Thoracic aorta (tissue), 2 donors: Measurements from ENCODE around the gene FCAR. TPM values are rescaled to one million over a fixed set of nuclear protein-coding genes. Genes with fewer than 3 reads are reported as not detected.
"Not testable (repeated sequence)": the region's sequence is repeated elsewhere in the genome, so short reads cannot be mapped to it uniquely, and the experiment has no call there.

Source experiments
- ATAC-seq: fragments of 150-250 bp; one replicate; pipeline ENCODE4 v1.8.0; 2017; ENCODE audit warnings: low read depth; ENCODE audit not compliant: insufficient number of reproducible peaks, low FRiP score
- DNase-seq: peaks from one replicate; pipeline ENCODE4 v3.0.0-alpha.2; 2020; ENCODE audit warnings: low spot score
- H3K27ac ChIP-seq, 2 donors: fragments of 200-600 bp; sonication (generic); 1 replicate in 1 of 2; 2 replicates in 1 of 2; pipeline ENCODE4 v1.5.1; 2016; ENCODE audit warnings: mild to moderate bottlenecking in 2 of 2, moderate library complexity in 2 of 2
- H3K27me3 ChIP-seq: fragments of 200-600 bp; sonication (generic); replicated peaks from 2 replicates; pipeline ENCODE4 v1.6.0; 2016; ENCODE audit warnings: mild to moderate bottlenecking; ENCODE audit not compliant: insufficient read depth
- H3K36me3 ChIP-seq: fragments of 200-600 bp; sonication (generic); one replicate; pipeline ENCODE4 v1.5.1; 2016
- H3K4me1 ChIP-seq, 2 donors: fragments of 200-600 bp; sonication (generic); 1 replicate in 1 of 2; 2 replicates in 1 of 2; pipeline versions ENCODE4 v1.5.1 to v1.6.0; 2016; ENCODE audit warnings: low read depth in 2 of 2, mild to moderate bottlenecking in 1 of 2; ENCODE audit not compliant: control insufficient read depth in 1 of 2
- H3K4me3 ChIP-seq: fragments of 200-600 bp; sonication (generic); 2 replicates; pipeline ENCODE4 v1.5.1; 2016; ENCODE audit warnings: mild to moderate bottlenecking
- H3K9me3 ChIP-seq: fragments of 200-600 bp; sonication (generic); 2 replicates; pipeline ENCODE4 v1.5.1; 2016
- total RNA-seq, 2 donors: library from RNA; depleted of rRNA; stranded (reverse); fragments of >200 nt; gene quantifications; one replicate each; pipeline versions ENCODE4 v1.1.0 to v1.2.3, GENCODE V29; 2016
- TF ChIP-seq, protein P1 (sequence below): fragments of 200-600 bp; sonication (generic); IDR thresholded peaks from one replicate; pipeline ENCODE4 v1.5.1; 2019; ENCODE audit warnings: antibody characterized with exemption

FCAR gene
- total RNA-seq, 2 donors from 2014 or later = 0.68 to 7.1 TPM

DNA sequence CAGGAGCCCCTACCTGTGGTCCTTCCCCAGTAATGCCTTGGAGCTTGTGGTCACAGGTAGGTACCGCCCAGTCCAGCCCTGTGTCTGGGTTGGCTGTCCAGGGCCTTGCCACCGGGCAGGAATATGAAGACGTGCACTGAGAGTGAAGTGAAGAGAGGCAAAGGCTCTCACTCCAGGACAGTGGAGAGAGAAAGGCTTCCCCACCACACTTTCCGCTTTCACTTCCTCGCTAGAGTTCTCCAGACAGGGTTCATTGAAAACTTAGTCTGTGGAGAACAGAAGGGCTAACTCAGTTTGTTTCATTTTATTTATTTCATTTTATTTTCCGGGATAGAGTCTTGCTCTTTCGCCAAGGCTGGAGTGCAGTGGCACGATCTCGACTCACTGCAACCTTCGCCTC lies 14.2 kb downstream of the FCAR start:
- Histone ChIP-seq H3K4me3 (no peak overlapping the region), H3K27me3 (no peaks in the 10 kb centered on the region), H3K4me1 (no peaks in the 10 kb centered on the region), H3K36me3 (no peaks in the 10 kb centered on the region), H3K27ac (no peak overlapping the region), H3K9me3 (no peaks in the 10 kb centered on the region)
- DNase-seq (no peak), ATAC-seq (no peak)
- TF ChIP-seq, protein P1, sequence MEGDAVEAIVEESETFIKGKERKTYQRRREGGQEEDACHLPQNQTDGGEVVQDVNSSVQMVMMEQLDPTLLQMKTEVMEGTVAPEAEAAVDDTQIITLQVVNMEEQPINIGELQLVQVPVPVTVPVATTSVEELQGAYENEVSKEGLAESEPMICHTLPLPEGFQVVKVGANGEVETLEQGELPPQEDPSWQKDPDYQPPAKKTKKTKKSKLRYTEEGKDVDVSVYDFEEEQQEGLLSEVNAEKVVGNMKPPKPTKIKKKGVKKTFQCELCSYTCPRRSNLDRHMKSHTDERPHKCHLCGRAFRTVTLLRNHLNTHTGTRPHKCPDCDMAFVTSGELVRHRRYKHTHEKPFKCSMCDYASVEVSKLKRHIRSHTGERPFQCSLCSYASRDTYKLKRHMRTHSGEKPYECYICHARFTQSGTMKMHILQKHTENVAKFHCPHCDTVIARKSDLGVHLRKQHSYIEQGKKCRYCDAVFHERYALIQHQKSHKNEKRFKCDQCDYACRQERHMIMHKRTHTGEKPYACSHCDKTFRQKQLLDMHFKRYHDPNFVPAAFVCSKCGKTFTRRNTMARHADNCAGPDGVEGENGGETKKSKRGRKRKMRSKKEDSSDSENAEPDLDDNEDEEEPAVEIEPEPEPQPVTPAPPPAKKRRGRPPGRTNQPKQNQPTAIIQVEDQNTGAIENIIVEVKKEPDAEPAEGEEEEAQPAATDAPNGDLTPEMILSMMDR = no peak

DNA sequence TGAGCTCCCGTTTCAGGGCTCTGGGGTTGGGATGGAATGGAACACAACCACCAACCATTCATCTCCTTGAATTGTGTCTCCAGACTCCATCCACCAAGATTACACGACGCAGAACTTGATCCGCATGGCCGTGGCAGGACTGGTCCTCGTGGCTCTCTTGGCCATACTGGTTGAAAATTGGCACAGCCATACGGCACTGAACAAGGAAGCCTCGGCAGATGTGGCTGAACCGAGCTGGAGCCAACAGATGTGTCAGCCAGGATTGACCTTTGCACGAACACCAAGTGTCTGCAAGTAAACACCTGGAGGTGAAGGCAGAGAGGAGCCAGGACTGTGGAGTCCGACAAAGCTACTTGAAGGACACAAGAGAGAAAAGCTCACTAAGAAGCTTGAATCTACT lies 15.5 kb downstream of the FCAR start:
- no peaks in the 10 kb centered on the region for H3K4me1 ChIP-seq
- no peaks in the 10 kb centered on the region for H3K27me3 ChIP-seq
- DNase-seq (no peak), ATAC-seq (no peak)
- H3K36me3 ChIP-seq = no peaks in the 10 kb centered on the region
- no peaks in the 10 kb centered on the region for H3K9me3 ChIP-seq
- H3K27ac ChIP-seq = no peak overlapping the region
- TF ChIP-seq, protein P1 = no peak
- no peak overlapping the region for H3K4me3 ChIP-seq

DNA sequence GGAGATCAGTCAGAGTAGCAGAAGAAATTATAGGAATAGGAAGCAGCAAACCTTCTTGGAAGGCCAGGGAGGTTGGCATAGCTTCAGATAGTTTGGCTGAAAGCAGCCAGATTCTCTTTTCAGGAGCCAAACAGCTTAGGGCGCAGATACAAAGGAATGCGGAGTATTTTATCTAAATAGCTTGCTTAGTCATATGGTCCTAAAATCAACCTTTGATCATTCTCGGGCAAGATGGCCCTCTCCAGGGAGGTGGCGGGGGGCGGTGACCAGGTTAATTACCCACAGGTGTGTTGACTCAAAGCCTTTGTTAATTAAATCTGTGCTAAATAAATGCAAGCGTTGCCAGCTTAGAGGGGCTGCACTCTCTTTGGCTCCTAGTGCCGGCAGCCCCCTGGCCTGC lies 19.4 kb downstream of the FCAR start:
- Histone ChIP-seq H3K4me3 (no peak overlapping the region), H3K27me3 (no peaks in the 10 kb centered on the region), H3K4me1 (no peaks in the 10 kb centered on the region), H3K27ac (no peak overlapping the region), H3K9me3 (no peaks in the 10 kb centered on the region), H3K36me3 (no peaks in the 10 kb centered on the region)
- DNase-seq (no peak), ATAC-seq (no peak)
- TF ChIP-seq, protein P1 = no peak

DNA sequence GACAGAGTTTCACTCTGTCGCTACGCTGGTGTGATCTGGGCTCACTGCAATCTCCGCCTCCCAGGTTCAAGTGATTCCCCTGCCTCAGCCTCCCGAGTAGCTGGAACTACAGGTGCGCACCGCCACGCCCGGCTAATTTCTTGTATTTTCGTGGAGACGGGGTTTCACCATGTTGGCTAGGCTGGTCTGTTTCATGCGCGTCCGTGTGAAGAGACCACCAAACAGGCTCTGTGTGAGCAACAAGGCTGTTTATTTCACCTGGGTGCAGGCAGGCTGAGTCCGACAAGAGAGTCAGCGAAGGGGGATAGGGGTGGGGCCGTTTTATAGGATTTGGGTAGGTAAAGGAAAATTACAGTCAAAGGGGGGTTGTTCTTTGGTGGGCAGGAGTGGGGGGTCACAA lies 20.1 kb downstream of the FCAR start:
- not testable (repeated sequence) for ATAC-seq, H3K9me3 ChIP-seq, H3K4me3 ChIP-seq, H3K27me3 ChIP-seq, DNase-seq, H3K27ac ChIP-seq, H3K36me3 ChIP-seq, H3K4me1 ChIP-seq

DNA sequence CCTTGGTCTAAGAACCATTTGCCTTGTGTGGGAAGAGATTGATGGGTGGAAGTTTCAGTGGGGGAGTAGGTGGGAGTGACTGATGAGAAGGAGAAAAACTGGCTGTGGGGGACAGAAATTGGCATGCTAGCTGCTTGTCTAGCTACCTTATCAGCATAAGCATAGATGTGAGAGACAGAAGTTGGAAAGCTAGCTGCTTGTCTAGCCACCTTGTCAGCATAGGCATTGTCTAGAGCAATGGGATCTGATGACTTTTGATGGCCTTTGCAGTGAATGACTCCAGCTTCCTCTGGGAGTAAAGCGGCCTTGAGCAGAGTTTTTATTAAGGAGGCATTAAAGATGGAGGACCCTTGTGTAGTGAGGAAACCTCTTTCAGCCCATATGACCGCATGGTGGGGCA lies 22.0 kb downstream of the FCAR start:
- no peak overlapping the region for H3K27ac ChIP-seq
- H3K36me3 ChIP-seq = no peaks in the 10 kb centered on the region
- H3K4me1 ChIP-seq = no peaks in the 10 kb centered on the region
- DNase-seq (no peak), ATAC-seq (no peak)
- H3K9me3 ChIP-seq = no peaks in the 10 kb centered on the region
- TF ChIP-seq, protein P1 = no peak
- H3K4me3 ChIP-seq = no peak overlapping the region
- H3K27me3 ChIP-seq = no peaks in the 10 kb centered on the region

DNA sequence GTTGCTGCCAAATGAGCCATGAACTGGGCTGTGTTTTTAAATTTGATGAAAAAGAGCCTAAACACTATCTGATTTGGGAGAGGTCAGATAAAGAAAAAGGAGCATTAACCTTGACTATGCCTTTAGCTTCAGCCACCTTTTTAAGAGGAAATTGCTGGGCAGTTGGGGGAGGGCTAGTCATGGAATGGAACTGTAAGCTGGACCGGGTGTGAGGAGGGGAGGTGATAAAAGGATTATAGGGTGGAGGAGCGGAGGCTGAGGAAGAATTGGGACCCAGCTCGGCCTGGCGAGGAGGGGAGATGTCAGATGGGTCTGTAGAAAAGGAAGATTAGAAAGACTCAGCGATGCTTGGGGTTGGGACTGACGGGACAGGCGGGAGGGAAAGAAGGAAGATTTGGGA lies 24.6 kb downstream of the FCAR start:
- H3K27ac ChIP-seq, H3K9me3 ChIP-seq, H3K27me3 ChIP-seq, ATAC-seq, H3K4me3 ChIP-seq, DNase-seq, H3K36me3 ChIP-seq, H3K4me1 ChIP-seq: not testable (repeated sequence)

DNA sequence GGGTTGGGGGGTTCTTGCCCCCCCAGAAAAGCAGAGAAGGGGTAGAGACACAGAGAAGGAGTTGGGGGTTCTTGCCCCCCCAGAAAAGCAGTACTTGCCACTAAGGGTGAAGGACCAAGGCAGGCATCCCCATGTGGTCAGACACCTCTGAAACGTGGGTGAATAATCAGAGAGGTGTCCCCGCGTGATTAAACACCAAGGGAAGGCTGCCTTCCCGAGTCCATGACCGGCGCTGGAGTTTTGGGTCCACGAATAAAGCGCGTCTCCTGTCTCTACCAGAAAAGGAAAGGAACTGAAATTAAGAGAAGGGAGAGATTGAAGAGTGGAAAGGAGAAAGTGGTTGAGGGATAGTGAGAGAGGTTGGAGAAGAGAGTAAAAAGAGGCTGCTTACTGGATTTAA lies 25.6 kb downstream of the FCAR start:
- DNase-seq, H3K27me3 ChIP-seq, H3K27ac ChIP-seq, H3K4me1 ChIP-seq, H3K4me3 ChIP-seq, H3K9me3 ChIP-seq, H3K36me3 ChIP-seq, ATAC-seq: not testable (repeated sequence)

DNA sequence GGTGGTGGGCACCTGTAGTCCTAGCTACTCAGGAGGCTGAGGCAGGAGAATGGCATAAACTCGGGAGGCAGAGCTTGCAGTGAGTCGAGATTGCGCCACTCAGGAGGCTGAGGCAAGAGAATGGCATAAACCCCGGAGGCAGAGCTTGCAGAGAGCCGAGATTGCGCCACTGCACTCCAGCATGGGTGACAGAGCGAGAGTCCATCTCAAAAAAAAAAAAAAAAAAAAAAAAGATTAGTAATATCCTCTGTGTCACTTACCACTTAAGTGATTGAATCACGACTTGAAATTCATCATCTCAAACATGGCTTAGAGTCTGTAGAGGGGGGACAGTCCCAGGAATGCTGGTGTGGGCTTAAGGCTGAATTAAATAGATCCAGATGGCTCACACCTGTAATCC lies 27.1 kb downstream of the FCAR start:
- ATAC-seq, H3K27me3 ChIP-seq, DNase-seq, H3K27ac ChIP-seq, H3K36me3 ChIP-seq, H3K4me1 ChIP-seq, H3K4me3 ChIP-seq, H3K9me3 ChIP-seq: not testable (repeated sequence)
